GM20000 (cell line): ENCODE results near the gene GRB2.

Source experiments
- DNase-seq: peaks from one replicate; pipeline ENCODE4 v3.0.0; 2012; ENCODE audit warnings: low spot score
- TF ChIP-seq, protein P1 (sequence below): IDR thresholded peaks from 2 replicates; pipeline ENCODE4 v1.5.1; 2012; ENCODE audit warnings: mild to moderate bottlenecking, control low read depth; ENCODE audit errors: extremely low read depth, missing control alignments

The GRB2 gene

DNA sequence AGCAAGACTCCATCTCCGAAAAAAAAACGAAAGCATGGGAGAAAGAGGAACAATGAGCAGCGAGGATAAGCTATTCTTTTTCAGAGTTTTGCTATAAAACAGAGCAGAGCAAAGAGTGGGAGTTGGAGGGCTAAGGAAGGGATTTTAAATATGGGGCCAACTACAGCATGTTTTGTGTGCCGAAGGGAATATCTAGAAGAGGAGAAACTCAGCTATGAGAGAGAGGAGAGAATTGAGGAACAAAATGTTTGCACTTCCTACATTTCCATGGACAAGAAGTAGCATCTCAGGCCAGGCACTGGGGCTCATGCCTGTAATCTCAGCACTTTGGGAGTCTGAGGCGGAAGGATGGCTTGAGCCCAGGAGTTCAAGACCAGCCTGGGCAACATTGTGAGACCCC, 13.1 kb upstream of the GRB2 start:
- TF ChIP-seq, protein P1, sequence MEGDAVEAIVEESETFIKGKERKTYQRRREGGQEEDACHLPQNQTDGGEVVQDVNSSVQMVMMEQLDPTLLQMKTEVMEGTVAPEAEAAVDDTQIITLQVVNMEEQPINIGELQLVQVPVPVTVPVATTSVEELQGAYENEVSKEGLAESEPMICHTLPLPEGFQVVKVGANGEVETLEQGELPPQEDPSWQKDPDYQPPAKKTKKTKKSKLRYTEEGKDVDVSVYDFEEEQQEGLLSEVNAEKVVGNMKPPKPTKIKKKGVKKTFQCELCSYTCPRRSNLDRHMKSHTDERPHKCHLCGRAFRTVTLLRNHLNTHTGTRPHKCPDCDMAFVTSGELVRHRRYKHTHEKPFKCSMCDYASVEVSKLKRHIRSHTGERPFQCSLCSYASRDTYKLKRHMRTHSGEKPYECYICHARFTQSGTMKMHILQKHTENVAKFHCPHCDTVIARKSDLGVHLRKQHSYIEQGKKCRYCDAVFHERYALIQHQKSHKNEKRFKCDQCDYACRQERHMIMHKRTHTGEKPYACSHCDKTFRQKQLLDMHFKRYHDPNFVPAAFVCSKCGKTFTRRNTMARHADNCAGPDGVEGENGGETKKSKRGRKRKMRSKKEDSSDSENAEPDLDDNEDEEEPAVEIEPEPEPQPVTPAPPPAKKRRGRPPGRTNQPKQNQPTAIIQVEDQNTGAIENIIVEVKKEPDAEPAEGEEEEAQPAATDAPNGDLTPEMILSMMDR = no peak
- no peak for DNase-seq

DNA sequence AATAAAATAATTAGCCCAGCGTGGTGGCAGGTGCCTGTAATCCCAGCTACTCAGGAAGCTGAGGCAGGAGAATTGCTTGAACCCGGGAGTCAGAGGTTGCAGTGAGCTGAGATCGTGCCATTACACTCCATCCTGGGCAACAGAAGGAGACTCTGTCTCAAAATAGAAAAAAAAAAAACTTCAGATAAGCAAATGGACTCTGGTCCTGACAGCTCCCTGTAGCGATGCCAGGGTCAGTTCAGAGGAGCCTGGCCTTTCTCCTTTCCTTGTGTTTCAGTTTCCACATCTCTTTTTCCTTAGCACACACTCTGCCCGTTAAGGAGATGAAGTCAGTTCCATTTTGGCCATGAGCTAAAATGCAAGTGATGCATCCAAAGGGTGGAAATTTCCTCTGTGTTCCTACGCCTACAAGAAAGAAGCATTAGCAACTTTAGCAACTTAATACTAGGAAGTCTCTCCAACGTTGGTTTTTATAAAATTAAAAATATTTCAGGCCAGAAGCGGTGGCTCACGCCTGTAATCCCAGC, 11.6 kb upstream of the GRB2 start:
- no peak for DNase-seq
- TF ChIP-seq, protein P1 = no peak

DNA sequence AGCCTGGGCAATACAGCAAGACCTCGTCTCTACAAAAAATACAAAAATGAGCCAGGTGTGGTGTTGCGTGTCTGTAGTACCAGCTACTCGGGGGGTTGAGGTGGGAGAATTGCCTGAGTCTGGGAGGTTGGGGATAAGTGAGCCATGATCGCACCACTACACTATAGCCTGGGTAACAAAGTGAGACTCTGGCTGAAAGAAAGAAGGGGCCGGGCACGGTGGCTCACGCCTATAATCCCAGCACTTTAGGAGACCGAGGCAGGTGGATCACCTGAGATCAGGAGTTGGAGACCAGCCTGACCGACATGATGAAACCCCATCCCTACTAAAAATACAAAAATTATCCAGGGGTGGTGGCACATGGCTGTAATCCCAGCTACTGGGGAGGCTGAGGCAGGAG, 10.5 kb upstream of the GRB2 start:
- DNase-seq = no peak
- TF ChIP-seq, protein P1 = no peak

DNA sequence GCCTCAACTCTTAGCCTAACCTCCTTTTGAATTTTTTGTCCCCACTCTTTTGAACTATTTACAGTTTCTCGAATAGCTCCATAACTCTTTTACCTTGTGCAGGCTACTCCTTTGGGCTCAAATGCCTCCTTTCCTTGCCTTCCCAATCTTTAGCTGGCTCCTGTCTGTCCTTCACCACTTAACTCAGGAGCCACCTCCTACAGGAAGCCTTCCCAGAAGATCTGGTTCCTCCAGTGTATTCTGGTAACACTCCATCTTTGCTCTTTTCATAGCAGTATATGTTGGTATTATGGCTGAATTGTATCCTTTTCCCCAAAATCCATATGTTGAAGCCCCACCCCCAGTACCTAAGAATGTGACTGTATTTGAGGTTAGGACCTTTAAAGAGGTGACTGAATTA, 9.0 kb upstream of the GRB2 start:
- TF ChIP-seq, protein P1 = no peak
- DNase-seq = no peak

DNA sequence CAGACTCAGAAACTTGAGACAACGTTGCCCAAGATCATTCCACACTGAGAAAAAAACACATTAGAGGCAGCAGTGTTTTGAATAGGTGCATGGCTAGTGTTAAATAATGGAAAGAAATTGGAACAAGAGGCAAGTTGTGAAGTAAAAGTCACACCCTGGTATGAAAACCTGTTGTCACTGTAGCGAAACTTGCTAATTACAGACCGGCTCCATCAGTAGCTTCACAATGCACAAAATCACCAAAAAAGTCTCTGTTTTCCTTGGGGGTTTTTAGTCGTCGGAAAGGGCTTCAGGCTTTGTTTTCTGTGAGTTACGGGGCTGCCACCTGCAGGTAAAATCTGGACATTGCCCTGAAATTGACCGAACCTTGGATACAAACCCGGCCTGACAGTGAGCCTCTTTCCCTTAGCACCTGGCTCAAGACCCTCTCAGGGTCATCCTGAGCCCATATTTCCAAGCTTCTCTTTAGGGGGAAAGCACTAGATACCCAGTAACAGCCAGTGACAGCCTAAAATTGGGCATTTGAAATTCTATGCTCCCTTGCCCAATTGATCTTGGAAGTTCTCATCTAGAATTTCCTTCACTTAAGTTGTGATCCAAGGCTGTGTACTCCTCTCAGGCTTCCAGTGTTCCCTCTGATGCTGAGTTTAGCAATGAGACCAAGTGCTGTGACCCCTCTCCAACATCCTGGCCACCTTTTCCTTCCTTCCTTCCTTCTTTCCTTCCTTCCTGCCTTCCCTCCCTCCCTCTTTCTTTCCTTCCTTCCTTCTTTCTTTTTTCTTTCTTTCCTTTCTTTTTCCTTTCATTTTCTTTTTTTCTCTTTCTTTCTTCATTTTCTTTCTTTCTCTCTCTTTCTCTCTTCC, 7.2 kb upstream of the GRB2 start:
- TF ChIP-seq, protein P1 = peak; percentile 70
- peak; percentile 77 for DNase-seq

DNA sequence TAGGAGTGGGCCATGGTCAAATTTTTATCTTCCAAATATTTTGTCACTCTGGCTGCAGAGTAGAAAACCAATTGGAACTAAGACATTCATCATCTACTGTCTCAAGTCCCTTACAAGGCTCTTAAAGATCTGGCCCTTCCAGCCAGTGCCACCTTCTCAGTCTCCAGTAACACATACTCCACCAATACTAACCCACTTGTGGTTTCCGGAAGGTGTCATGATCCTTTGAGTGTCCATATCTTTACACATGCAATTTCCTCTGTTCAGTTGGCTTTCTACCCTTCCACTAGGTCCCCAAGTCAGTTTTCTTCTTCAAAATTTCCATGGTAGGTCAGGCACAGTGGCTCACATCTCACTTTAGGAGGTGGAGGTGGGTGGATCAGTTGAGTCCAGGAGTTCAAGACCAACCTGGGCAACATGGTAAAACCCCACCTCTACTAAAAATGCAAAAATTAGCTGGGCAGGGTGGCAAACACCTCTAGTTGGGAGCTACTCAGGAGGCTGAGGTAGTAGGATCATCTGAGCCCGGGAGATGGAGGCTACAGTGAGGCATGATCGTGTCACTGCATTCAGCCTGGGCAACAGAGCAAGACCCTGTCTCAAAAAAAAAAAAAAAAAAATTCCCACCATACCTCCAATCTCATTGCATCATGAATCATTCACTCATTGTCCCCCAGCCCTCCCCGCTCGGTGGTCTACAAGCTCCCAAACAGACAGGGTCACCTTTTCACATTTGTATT, 6.0 kb upstream of the GRB2 start:
- TF ChIP-seq, protein P1 = no peak
- DNase-seq = no peak

DNA sequence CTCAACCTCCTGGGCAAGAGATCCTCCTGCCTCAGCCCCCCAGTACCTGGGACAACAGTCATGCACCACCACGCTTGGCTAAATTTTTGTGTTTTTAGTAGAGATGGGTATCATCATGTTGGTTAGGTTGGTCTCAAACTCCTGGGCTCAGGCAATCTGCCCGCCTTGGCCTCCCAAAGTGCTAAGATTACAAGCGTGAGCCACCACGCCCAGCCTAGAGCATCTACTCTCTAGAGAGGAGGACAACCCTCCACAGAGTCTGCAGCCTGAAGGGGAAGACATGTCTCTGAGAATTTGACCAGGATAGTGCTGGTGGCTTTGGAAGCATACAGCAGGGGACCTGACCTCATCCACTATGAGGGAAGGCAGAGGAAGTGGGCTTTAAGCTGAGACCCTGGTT, 4.7 kb upstream of the GRB2 start:
- no peak for DNase-seq
- TF ChIP-seq, protein P1 = no peak
